GM12878 (cell line): ENCODE data around the gene ARID5B. TPM values are rescaled to one million over a fixed set of nuclear protein-coding genes. Genes with fewer than 3 reads are reported as not detected.
A peak's percentile ranks its signal among the peaks of the same experiment; 100 is the strongest.

ENCODE experiments used
- ATAC-seq: fragments of 200-7000 bp; cut with Tn5 transposase; 3 replicates; pipeline ENCODE4 v1.9.1; 2020; ENCODE audit warnings: mild to moderate bottlenecking, moderate library complexity
- BruUV-seq: library from RNA; stranded (reverse); fragments of 400-500 nt; replicated peaks from 2 replicates; lab custom pipeline; 2021; lab: Mats Ljungman, UMichigan
- CTCF ChIA-PET: fragments of 300-600 bp; sonication (Branson Sonifier 250); formaldehyde crosslinking; extraction: SDS; loops from one replicate; lab custom pipeline; 2021; ENCODE audit warnings: inconsistent platforms; lab: Yijun Ruan, JAX
- POLR2A ChIA-PET: fragments of 350-600 bp; formaldehyde crosslinking; extraction: SDS; loops from one replicate; lab custom pipeline; 2021; ENCODE audit warnings: inconsistent platforms; lab: Charles Lee
- RAD21 ChIA-PET: fragments of 300-600 bp; sonication (Branson Sonifier 250); formaldehyde crosslinking; loops from one replicate; lab custom pipeline; 2023; ENCODE audit warnings: antibody characterized with exemption; ENCODE audit not compliant: unreplicated experiment; lab: Charles Lee
- SMC1A ChIA-PET: fragments of 300-600 bp; sonication (Branson Sonifier 250); formaldehyde crosslinking; loops from one replicate; lab custom pipeline; 2023; ENCODE audit not compliant: unreplicated experiment, uncharacterized antibody; lab: Charles Lee
- DNase-seq: peaks from one replicate; pipeline ENCODE4 v3.0.0-alpha.2; 2011; ENCODE audit warnings: low read depth, low spot score
- FAIRE-seq: peaks from 3 replicates; lab custom pipeline; 2011; peaks lifted over from hg19 to GRCh38; lab: Jason Lieb, UNC
- H2AFZ ChIP-seq: 2 replicates; pipeline ENCODE4 v1.6.0; 2011; ENCODE audit warnings: low read depth, low read length, control low read depth; ENCODE audit not compliant: control insufficient read depth
- H3K27ac ChIP-seq: 2 replicates; pipeline ENCODE4 v1.5.1; 2011; ENCODE audit warnings: control low read depth; ENCODE audit not compliant: control insufficient read depth, insufficient read depth
- H3K27me3 ChIP-seq, 2 experiments: replicated peaks in 1 of 2; 2 replicates each; pipeline versions ENCODE4 v1.6.0 to v1.6.1; 2011; ENCODE audit warnings: low read length in 1 of 2; ENCODE audit not compliant: control insufficient read depth in 2 of 2, insufficient read depth in 2 of 2
- H3K36me3 ChIP-seq, 2 experiments: 2 replicates each; pipeline ENCODE4 v1.5.1; 2011; ENCODE audit warnings: low read length in 1 of 2; ENCODE audit not compliant: control insufficient read depth in 2 of 2, insufficient read depth in 2 of 2
- H3K4me1 ChIP-seq: 2 replicates; pipeline ENCODE4 v1.6.1; 2011; ENCODE audit warnings: mild to moderate bottlenecking, low read length, moderate library complexity, mixed read lengths; ENCODE audit not compliant: control insufficient read depth, insufficient read depth
- H3K4me2 ChIP-seq: 2 replicates; pipeline ENCODE4 v1.6.0; 2011; ENCODE audit warnings: control low read depth; ENCODE audit not compliant: control insufficient read depth, insufficient read depth
- H3K4me3 ChIP-seq: fragments of 200-600 bp; sonication (generic); 2 replicates; pipeline ENCODE4 v1.5.1; 2016
- H3K79me2 ChIP-seq: 2 replicates; pipeline ENCODE4 v1.6.0; 2011; ENCODE audit warnings: low read length; ENCODE audit not compliant: control insufficient read depth, insufficient read depth
- H3K9ac ChIP-seq: 2 replicates; pipeline ENCODE4 v1.8.0; 2011; ENCODE audit warnings: low read length, control low read depth, mixed read lengths; ENCODE audit not compliant: control insufficient read depth, insufficient read depth
- H3K9me3 ChIP-seq: replicated peaks from 3 replicates; pipeline ENCODE4 v1.5.1; 2011; ENCODE audit warnings: mild to moderate bottlenecking, low read length; ENCODE audit not compliant: control insufficient read depth, insufficient read depth
- H4K20me1 ChIP-seq: 2 replicates; pipeline ENCODE4 v1.6.0; 2011; ENCODE audit not compliant: control insufficient read depth, insufficient read depth
- CBX3 ChIP-seq: fragments of 200-600 bp; sonication (generic); IDR thresholded peaks from 2 replicates; pipeline ENCODE4 v1.6.1; 2016; ENCODE audit warnings: low read depth, borderline replicate concordance
- FOXM1 ChIP-seq: IDR thresholded peaks from 2 replicates; pipeline ENCODE4 v1.6.1; 2012; ENCODE audit warnings: low read depth, mild to moderate bottlenecking, inconsistent platforms, low read length, moderate library complexity
- HDAC2 ChIP-seq: fragments of 200-600 bp; sonication (generic); IDR thresholded peaks from 2 replicates; pipeline ENCODE4 v1.6.1; 2017
- SMARCA5 ChIP-seq: fragments of 450-650 bp; IDR thresholded peaks from 2 replicates; pipeline ENCODE4 v1.6.1; 2017; ENCODE audit warnings: mild to moderate bottlenecking
- SPI1 ChIP-seq: IDR thresholded peaks from 2 replicates; pipeline ENCODE4 v1.6.1; 2011; ENCODE audit warnings: low read depth, mild to moderate bottlenecking, low read length, moderate library complexity, borderline replicate concordance; ENCODE audit not compliant: insufficient read depth
- SRF ChIP-seq, 2 experiments: IDR thresholded peaks; 2 replicates each; pipeline ENCODE4 v1.6.1; 2011; ENCODE audit warnings: low read depth in 2 of 2, low read length in 2 of 2, mild to moderate bottlenecking in 1 of 2, moderate library complexity in 1 of 2
- TCF7 ChIP-seq: IDR thresholded peaks from 2 replicates; pipeline ENCODE4 v1.6.1; 2014; ENCODE audit warnings: antibody characterized with exemption, borderline replicate concordance
- ZNF217 ChIP-seq: fragments of 450-650 bp; IDR thresholded peaks from 2 replicates; pipeline ENCODE4 v1.6.1; 2017; ENCODE audit warnings: antibody characterized with exemption, mild to moderate bottlenecking
- WGBS: methylation state at CpG from one replicate; pipeline ENCODE4 v1.1.6; 2016; ENCODE audit warnings: low lambda C conversion rate; ENCODE audit not compliant: insufficient replicate concordance, insufficient coverage; ENCODE audit errors: missing lambda C conversion rate; 5-methylcytosine and 5-hydroxymethylcytosine counted together
- in situ Hi-C: fragments of 300-500 bp; cut with MboI; formaldehyde crosslinking; loops from 9 replicates; pipeline ENCODE4 v1.14.3; 2018; ENCODE audit warnings: mixed read lengths
- intact Hi-C: fragments of 100-400 bp; cut with micrococcal nuclease; formaldehyde crosslinking; loops from one replicate; pipeline ENCODE4 v1.14.2; 2022; ENCODE audit not compliant: unreplicated experiment
- polyA plus RNA-seq, 11 experiments: library from polyadenylated mRNA; depleted of rRNA in 4 of 11; unstranded in 6 of 11; stranded (reverse) in 5 of 11; fragments of >200 nt; fragmentation: Nextera tagmentation in 4 of 11; fragmentation: Illumina TruSeq in 1 of 11; extraction: Ambion mirVana in 4 of 11; extraction: Trizol in 1 of 11; gene quantifications; 1 replicate in 1 of 11; 2 replicates in 10 of 11; pipeline versions ENCODE4 v1.2.1 to v1.2.3, GENCODE V29; 2011 to 2016; ENCODE audit warnings: inconsistent platforms in 2 of 11, missing spikeins in 2 of 11, low read depth in 1 of 11
- total RNA-seq, 4 experiments: library from RNA; depleted of rRNA in 3 of 4; stranded (reverse); fragments of >200 nt in 3 of 4; fragmentation: Illumina TruSeq in 1 of 4; extraction: Trizol in 1 of 4; gene quantifications; 2 replicates each; pipeline versions ENCODE4 v1.2.1 to v1.2.3, GENCODE V29; 2013 to 2021
- TF ChIP-seq, protein P1 (sequence below): IDR thresholded peaks from 2 replicates; pipeline ENCODE4 v1.6.1; 2012; ENCODE audit warnings: improper control_type of control experiment, low read depth, low read length; ENCODE audit not compliant: insufficient replicate concordance

The ARID5B gene
- total and polyA plus RNA-seq, 10 of the 15 experiments (the other 5 are each of a cell fraction or from before 2014, with no cell fraction given), result 2.7 to 8.5 (median 6.1) TPM

DNA sequence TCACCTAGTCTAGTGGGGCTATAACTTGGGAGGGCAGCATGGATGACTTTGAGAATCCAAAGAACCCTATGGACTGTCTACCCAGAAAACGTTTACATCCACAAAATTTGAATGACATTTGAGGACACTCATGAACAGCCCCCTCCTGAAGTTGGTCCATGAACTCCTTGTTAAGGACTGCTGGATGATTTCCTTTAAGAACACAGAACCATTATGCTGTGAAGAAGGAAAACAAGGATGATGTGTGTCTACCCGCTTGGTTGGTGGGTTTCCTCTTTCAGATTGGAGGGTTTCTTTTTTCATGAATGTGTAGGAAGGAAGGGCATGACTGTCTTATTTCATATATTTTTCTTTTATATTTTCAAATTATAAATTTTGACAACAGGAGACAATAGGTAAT is 58.3 kb downstream of the ARID5B start:
- no peak overlapping the region for H2AFZ ChIP-seq
- no peaks in the 10 kb centered on the region for H3K27me3 ChIP-seq
- ATAC-seq (no peak), DNase-seq (no peak), FAIRE-seq (no peak)
- H3K9me3 ChIP-seq, result no peaks in the 10 kb centered on the region
- peaks cover 58% of the 10 kb centered on the region for H3K4me1 ChIP-seq
- POLR2A ChIA-PET, result no interaction called here
- peaks cover 61% of the 10 kb centered on the region for H3K79me2 ChIP-seq
- no peak for TF ChIP-seq HDAC2
- TF ChIP-seq CBX3, result no peak
- TF ChIP-seq SMARCA5, result no peak
- TF ChIP-seq, protein P1, sequence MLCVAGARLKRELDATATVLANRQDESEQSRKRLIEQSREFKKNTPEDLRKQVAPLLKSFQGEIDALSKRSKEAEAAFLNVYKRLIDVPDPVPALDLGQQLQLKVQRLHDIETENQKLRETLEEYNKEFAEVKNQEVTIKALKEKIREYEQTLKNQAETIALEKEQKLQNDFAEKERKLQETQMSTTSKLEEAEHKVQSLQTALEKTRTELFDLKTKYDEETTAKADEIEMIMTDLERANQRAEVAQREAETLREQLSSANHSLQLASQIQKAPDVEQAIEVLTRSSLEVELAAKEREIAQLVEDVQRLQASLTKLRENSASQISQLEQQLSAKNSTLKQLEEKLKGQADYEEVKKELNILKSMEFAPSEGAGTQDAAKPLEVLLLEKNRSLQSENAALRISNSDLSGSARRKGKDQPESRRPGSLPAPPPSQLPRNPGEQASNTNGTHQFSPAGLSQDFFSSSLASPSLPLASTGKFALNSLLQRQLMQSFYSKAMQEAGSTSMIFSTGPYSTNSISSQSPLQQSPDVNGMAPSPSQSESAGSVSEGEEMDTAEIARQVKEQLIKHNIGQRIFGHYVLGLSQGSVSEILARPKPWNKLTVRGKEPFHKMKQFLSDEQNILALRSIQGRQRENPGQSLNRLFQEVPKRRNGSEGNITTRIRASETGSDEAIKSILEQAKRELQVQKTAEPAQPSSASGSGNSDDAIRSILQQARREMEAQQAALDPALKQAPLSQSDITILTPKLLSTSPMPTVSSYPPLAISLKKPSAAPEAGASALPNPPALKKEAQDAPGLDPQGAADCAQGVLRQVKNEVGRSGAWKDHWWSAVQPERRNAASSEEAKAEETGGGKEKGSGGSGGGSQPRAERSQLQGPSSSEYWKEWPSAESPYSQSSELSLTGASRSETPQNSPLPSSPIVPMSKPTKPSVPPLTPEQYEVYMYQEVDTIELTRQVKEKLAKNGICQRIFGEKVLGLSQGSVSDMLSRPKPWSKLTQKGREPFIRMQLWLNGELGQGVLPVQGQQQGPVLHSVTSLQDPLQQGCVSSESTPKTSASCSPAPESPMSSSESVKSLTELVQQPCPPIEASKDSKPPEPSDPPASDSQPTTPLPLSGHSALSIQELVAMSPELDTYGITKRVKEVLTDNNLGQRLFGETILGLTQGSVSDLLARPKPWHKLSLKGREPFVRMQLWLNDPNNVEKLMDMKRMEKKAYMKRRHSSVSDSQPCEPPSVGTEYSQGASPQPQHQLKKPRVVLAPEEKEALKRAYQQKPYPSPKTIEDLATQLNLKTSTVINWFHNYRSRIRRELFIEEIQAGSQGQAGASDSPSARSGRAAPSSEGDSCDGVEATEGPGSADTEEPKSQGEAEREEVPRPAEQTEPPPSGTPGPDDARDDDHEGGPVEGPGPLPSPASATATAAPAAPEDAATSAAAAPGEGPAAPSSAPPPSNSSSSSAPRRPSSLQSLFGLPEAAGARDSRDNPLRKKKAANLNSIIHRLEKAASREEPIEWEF, result no peak
- TF ChIP-seq TCF7, result no peak
- TF ChIP-seq FOXM1, result no peak
- no peak for TF ChIP-seq ZNF217
- no peak for TF ChIP-seq SPI1
- no peak for TF ChIP-seq SRF (IDR thresholded peaks at IDR 0.05; ENCODE audit: low read depth in 2 of 2, low read length in 2 of 2)
- CTCF ChIA-PET, result no interaction called here
- no TSS peak for BruUV-seq
- intact Hi-C loops (loop anchor here (2.0 kb wide), 1 partner anchor 15 kb away; no protein-coding TSS in a partner anchor), in situ Hi-C loops (no loop called here)
- no peaks in the 10 kb centered on the region for H4K20me1 ChIP-seq
- H3K9ac ChIP-seq, result no peak overlapping the region
- SMC1A ChIA-PET, result no interaction called here
- peak overlapping the region; percentile 53 for H3K4me2 ChIP-seq
- RAD21 ChIA-PET, result interaction anchor here (0.6 kb wide), 1 partner anchor 63 kb away, joined by 3 read pairs; no protein-coding TSS in a partner anchor
- peak overlapping the region; percentile 85 for H3K27ac ChIP-seq
- no peak overlapping the region for H3K4me3 ChIP-seq
- WGBS, result 0% methylated on average over 2 of the region's 2 CpGs
- peaks cover 0 to 3% of the 10 kb centered on the region in 2 experiments; a peak in 1 of 4 replicates for H3K36me3 ChIP-seq
